Fibroblast of mammary gland (primary cell): ENCODE data around the gene POLG.

Experiments
- DNase-seq: peaks from one replicate; pipeline ENCODE4 v3.0.0-alpha.2; 2010; ENCODE audit warnings: low read depth
- H3K4me3 ChIP-seq: 2 replicates; pipeline ENCODE4 v1.5.1; 2011; ENCODE audit warnings: low read depth, mild to moderate bottlenecking, low read length, moderate library complexity; ENCODE audit not compliant: control insufficient read depth
- TF ChIP-seq, protein P1 (sequence below): conservative IDR thresholded peaks from 2 replicates; pipeline ENCODE4 v1.5.1; 2011; ENCODE audit warnings: low read depth, low read length, inconsistent platforms; ENCODE audit not compliant: control insufficient read depth, insufficient read depth

POLG gene

DNA sequence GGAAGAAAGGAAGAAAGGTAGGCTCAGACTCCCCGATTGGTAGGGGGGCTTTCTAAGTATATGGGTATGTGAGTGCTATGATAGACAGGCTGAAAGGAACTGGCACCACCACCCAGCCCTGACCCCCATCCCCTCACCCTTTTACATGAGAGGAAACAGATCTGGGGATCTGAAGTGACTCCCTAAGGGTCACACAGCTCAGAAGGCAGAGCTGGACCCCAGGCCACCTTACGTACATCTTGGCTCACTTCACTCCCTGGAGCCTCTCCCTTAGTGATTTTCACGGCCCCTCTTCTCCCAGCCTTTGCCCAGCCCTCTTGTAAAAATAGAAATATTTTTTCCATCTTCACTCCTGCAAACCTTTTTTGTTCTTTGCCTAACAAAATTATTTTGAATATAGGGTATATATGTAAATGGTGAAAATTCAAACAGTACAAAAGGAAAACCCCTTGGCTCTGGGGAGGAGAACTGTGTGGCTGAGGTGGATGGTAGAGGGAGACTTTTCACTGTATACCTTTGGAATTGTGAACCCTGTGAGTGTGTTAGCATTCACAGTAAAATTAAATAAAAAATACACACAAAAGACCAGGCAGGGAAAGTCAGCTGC is 34.8 kb upstream of the POLG start:
- TF ChIP-seq, protein P1, sequence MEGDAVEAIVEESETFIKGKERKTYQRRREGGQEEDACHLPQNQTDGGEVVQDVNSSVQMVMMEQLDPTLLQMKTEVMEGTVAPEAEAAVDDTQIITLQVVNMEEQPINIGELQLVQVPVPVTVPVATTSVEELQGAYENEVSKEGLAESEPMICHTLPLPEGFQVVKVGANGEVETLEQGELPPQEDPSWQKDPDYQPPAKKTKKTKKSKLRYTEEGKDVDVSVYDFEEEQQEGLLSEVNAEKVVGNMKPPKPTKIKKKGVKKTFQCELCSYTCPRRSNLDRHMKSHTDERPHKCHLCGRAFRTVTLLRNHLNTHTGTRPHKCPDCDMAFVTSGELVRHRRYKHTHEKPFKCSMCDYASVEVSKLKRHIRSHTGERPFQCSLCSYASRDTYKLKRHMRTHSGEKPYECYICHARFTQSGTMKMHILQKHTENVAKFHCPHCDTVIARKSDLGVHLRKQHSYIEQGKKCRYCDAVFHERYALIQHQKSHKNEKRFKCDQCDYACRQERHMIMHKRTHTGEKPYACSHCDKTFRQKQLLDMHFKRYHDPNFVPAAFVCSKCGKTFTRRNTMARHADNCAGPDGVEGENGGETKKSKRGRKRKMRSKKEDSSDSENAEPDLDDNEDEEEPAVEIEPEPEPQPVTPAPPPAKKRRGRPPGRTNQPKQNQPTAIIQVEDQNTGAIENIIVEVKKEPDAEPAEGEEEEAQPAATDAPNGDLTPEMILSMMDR, result no peak
- H3K4me3 ChIP-seq, result no peak overlapping the region
- DNase-seq, result no peak

DNA sequence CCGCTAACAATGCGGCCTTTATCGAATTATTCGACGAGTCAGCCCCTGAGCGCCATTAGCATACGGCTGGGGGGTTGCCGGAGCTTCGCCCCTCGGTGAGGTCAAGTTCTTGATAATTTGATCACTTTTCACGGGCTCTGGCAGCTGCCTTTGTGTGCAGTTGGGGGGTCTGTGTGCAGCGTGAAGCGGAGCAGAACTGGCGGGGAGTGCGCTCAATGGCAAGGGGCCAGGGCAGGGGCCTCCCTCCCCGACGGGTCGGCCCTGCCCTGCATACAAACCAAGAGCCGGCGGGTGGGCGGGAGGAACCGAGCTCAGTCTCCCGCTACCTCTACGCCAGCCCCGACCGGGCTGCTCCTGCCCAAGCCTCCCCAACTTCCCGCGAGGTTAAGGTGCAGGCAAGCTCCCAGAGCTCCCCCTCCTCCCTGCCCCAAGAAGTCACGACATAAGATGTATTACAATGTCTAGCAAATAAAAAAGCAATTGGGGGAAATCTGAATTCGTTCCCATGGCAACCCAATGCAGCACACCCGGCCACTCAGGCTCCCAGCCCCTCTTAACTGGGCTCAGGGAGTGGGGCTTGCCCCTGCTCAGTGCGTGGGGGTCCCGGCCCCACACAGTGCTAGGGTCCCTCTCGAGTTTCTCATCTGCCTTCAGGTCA is 34.1 kb upstream of the POLG start:
- TF ChIP-seq, protein P1, result no peak
- DNase-seq, result no peak
- H3K4me3 ChIP-seq, result no peak overlapping the region

DNA sequence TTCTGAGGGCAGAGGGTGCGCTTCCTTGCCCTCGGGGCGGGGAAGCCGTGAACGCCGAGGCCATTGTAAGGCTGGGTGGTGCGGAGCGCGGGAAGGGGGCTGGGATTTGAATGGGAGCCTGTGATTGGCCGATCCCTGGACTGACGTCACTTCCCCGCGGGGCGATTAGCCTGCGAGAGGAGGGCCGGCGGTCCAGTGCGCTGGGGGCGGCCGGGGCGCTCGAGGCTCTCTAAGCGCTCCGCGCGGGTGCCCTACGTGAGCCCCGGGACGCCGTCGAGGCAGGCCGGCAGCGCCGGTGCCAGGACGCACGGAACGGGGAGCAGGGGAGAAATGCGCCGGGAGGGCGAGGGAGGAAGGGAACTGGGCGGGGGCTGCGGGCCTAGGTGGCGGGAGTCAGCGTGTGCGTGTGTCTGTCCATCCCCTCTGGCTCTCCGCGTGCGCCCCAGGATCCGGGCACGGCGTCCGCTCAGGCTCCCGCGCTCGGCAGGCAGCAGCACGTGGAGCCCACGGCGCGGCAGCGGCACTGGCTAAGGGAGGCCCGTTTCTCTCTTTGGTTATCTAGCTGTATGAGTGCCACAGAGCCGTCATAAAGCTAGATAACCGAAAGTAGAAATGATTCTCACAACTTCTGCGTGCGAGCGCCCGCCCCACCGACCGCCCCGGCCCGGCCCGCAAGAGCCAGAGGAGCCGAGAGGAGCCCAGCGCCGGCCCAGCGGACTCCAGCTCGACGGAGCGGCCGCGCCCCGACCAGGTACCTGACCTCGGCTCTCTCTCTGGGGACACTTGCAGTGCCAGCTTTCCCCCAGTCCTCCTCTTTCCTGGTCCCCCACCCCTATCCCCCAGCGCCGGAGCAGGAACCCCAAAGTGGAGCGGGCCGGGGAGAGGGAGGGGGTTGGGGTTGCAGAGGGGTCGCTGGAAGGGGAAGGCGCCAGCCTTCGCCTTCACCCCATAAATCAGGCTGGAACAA is 33.1 kb upstream of the POLG start:
- peak; percentile 17 for DNase-seq
- H3K4me3 ChIP-seq, result no peak overlapping the region
- TF ChIP-seq, protein P1, result no peak

DNA sequence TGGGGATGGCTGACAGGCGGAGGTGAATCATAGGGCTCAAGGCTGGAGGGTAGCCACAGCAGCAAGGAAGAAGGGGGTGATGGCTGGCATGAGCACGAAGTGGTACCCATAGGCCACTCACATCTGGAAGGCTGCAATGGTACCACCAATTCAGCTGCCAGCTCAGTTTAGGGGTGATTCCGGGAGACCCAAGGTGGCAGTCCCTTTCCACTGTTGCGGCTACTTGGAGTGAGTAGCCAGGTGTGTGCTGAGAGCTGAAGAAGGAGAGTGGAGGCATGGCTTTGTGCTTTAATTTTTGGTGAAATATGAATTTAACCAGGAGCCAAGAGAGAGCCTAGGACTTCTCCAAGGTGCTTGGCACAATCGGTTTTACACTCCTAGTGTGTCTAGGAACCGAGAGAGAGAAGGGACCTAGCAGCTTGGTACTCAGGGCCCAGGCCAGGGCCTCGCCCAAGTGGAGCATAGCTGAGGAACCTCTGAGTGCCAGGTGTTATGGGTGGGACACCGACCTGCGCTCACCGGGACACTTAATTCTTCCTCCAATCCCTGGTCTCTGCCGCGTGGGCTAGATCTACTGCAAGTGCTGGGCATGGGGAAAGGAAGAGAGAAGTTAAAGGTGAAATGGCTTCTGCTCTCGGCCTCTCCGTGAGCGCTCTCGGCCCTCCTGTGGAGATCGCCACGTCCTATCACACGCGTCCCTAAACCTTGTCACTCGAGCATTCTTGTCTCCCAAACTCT is 32.2 kb upstream of the POLG start:
- no peak overlapping the region for H3K4me3 ChIP-seq
- TF ChIP-seq, protein P1, result no peak
- no peak for DNase-seq

DNA sequence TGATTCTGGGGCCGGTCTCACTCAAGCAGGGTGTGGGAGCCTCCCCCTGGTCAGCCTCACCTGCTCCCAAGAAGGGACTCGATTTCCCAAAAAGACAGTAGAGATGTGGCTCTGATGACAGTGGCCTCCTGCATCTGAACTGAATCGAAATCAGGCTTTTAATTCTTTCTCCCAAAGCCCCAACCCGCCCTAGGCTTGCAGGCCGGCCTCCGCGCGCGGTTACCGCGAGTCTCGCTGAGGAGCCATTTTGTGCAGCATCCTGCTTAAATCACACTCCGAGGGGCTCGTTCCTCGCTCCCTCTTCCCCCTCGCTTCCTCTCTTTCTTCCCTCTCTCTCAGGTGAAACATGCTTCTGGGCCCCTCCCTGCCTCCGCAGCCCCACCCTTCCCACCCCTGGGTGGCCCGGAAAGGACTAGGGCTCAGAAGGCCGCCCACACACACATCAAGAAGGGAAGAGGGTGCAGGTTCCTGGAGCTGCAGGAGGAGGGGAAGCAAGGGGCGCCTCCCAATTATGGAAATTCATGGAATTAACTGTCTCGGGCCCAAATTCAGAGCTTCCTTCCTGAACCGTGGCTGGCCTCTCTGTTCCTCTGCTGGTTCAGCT is 30.9 kb upstream of the POLG start:
- DNase-seq, result no peak
- H3K4me3 ChIP-seq, result no peak overlapping the region
- TF ChIP-seq, protein P1, result no peak
